DMS53 treated with DMSO at 0.1 percent for 48 hours (cell line): Measurements from ENCODE around the gene THBD.
"Not testable (repeated sequence)": the region's sequence is repeated elsewhere in the genome, so short reads cannot be mapped to it uniquely, and the experiment has no call there.

ENCODE experiments used
- DNase-seq: peaks from one replicate; lab custom pipeline; 2025; ENCODE audit not compliant: unreplicated experiment; lab: John Stamatoyannopoulos, UW

THBD gene

GRCh38 chr20:23037017-23037481 is 12.4 kb downstream of the THBD start:
- DNase-seq = no peak

DNA sequence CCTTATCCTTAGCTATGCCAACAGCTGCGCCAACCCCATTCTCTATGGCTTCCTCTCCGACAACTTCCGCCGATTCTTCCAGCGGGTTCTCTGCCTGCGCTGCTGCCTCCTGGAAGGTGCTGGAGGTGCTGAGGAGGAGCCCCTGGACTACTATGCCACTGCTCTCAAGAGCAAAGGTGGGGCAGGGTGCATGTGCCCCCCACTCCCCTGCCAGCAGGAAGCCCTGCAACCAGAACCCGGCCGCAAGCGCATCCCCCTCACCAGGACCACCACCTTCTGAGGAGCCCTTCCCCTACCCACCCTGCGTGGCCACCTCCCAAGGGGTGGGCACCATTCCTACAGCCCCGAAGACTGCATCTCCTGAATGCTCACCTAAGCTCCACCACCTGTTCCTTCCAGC is 13.1 kb downstream of the THBD start:
- no peak for DNase-seq

DNA sequence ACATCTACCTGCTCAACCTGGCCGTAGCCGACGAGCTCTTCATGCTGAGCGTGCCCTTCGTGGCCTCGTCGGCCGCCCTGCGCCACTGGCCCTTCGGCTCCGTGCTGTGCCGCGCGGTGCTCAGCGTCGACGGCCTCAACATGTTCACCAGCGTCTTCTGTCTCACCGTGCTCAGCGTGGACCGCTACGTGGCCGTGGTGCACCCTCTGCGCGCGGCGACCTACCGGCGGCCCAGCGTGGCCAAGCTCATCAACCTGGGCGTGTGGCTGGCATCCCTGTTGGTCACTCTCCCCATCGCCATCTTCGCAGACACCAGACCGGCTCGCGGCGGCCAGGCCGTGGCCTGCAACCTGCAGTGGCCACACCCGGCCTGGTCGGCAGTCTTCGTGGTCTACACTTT is 13.7 kb downstream of the THBD start:
- DNase-seq = no peak

DNA sequence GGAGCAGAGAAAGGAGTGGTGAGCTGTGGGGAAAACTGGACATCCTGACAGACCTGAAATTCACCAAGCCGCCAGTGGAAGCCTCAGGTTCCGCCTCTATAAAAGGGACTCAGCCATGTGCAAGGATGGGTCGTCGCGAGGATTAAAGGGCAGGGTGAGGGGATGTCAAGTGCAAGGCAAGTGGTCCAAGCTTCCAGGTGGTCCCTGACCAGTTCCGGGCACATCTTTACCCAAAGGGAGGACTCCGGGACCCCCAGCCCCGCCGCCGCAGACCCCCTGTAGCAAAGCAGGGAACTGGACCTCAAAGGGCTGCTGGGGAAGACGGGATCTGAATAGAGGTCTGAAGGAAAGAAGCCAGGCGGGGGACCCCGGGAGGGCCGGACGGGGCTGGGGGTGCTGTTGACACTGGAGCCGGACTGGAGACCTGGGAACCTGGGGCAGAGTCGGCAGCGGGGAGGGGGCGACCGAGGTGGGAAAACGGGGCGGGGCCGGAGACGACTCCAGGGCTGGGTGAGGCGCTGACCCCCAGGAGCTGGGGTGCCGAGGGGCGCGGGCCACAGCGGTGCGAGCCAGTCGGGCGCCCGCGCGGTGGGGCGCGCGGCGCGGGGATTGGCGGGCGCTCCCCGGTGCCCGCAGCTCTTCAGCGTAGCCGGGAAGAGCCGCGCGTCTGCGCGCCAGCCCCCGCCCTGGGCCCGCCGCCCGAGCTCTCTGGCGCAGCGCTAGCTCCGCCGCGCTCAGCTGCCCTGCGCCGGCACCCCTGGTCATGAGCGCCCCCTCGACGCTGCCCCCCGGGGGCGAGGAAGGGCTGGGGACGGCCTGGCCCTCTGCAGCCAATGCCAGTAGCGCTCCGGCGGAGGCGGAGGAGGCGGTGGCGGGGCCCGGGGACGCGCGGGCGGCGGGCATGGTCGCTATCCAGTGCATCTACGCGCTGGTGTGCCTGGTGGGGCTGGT is 14.5 kb downstream of the THBD start, which contains the start of gene SSTR4:
TSS of gene SSTR4 (plus strand) at position 592 of the 951 bp plus-strand sequence. CDS start at position 764, 172 bp downstream.
- DNase-seq = no peak

DNA sequence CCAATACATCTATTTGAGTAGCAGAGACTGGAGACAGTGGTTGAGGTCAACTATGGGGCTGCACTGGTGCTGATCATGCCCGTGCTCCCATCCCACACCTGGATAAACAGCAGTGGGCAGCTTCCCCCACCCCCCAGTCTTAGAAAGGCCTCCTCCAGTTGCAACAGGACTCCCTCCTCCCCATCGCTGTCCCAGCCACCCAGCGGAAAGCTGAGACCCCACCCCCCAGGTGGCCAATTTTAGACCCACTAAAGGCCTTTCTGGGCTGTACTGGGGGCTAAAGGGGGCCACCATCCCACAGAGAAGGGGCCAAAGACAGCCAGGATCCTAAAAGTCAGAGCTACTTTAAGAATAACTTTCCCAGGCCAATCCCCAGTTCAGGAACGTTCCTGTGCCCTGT is 15.6 kb downstream of the THBD start:
- DNase-seq = no peak

- DNase-seq = no peak
Measured at GRCh38 chr20:23032750-23033078, 16.8 kb downstream of the THBD start.

DNA sequence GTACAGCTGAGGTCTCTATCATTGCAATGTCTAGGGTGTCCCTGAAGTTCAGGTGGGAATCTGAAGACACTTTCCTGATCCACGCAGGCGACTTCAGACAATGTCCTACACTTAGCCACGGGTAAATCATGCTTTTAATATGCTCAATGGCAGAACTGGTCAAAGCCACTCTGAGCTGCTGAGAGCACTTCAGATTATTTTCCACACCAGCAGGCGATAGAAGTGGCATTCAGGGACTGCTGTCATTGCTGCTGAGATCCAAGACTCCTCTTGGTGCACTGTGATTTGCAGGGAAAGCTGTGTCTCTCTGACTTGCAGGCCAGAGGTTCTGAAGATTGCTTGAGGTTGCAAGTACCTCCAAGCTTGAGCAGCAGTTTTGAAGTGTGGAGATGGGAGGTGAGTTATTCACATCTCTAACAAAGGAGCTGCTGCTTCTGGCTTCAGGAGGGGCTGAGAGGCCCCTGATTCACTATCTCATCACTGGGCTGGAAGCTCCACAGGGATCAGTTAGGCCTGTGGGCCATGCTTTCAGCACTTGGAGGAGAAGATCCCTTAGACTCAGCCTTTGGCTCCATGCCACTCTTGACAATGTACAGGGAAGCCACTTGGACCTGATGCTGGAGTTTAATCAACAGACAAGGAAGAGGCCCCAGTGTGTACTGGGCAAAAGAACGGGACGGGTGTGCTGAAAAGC is 17.3 kb downstream of the THBD start:
- no peak for DNase-seq

- no peak for DNase-seq
Measured at GRCh38 chr20:23031346-23031745, 18.1 kb downstream of the THBD start.

- DNase-seq = no peak
Measured at GRCh38 chr20:23029324-23029723, 20.1 kb downstream of the THBD start.

GRCh38 chr20:23028392-23028791 is 21.1 kb downstream of the THBD start:
- DNase-seq = no peak

DNA sequence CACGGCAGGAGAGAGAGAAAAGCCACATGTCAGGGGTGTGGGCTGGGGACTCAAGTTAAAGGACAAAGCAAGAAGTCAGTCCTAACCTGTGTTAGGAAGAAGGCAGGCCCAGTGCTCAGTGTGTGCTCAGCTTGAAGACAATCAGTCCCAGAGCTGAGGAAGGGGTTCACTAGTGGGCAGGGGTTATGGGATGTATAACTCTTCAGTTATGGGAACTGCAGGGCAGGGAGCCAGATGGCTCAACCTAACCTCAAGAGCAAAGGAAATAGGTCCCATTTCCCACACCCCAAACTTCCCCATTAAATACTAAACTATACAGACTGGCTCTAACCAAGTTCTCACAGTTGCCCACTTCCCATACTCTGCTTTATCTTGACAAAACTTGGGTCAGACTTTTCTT is 21.8 kb downstream of the THBD start:
- DNase-seq = no peak

- DNase-seq = not testable (repeated sequence)
Measured at GRCh38 chr20:23025503-23025902, 24.0 kb downstream of the THBD start.

GRCh38 chr20:23024701-23025100 is 24.8 kb downstream of the THBD start:
- no peak for DNase-seq

- no peak for DNase-seq
Measured at GRCh38 chr20:23023621-23024177, 25.8 kb downstream of the THBD start.

DNA sequence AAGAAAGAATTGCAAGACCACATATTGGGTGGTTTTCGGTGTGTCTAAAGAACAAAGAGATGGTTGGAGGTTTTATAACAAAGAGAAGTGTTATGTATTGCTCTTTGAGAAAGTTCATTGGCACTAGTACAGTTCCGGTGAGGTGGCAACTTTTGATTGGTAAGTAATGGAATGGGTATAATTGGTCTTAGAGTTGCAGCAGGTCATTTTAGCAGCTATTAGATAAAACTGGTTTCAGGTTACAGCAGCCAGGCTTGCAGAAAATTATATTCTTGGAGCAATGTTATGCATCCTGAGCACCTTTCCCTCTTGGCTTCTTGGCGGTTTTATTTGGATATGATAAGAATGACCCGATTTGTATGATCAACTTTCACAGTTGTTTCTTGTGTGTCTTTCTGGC is 26.6 kb downstream of the THBD start:
- DNase-seq = no peak

DNA sequence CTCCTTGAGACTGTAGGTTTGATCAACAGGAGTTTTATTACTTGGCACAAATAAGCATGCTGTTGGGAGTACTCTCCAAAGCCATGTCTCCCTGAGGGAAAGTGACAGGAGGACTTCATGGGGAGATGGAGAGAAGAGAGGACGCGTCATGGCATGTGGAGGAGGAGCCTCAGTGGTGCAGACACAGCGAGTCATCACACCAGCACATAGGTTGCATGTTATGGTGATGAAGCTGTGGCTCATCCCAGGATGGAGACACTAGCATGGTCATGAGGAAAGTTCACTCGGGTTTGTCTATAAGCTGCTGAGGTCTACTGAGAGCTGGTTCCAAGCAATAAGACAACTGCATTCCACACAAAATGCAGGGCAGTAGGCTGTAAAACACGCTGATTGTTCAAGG is 27.5 kb downstream of the THBD start:
- no peak for DNase-seq

DNA sequence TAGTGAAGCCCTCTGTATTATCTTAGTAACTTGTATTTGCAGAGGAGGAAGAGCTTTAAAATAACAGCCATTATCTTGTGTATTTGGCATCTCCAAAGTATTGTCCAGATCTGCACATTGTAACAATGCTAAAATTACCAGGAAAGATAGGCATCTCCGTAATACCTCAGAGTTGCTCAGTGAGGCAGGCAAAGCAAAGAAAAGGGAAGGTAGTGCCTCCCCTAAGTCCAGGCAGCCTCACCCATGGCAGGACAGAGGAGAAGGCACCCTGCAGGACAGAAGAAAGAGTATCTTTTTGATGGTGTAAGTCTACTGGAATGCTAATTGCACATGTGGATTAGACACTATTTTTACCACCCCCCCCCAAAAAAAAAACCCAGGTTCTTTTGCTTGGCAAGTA is 27.9 kb downstream of the THBD start:
- DNase-seq = no peak

- no peak for DNase-seq
Measured at GRCh38 chr20:23020230-23021018, 29.0 kb downstream of the THBD start.

- DNase-seq = no peak
Measured at GRCh38 chr20:23019403-23019802, 30.1 kb downstream of the THBD start.

DNA sequence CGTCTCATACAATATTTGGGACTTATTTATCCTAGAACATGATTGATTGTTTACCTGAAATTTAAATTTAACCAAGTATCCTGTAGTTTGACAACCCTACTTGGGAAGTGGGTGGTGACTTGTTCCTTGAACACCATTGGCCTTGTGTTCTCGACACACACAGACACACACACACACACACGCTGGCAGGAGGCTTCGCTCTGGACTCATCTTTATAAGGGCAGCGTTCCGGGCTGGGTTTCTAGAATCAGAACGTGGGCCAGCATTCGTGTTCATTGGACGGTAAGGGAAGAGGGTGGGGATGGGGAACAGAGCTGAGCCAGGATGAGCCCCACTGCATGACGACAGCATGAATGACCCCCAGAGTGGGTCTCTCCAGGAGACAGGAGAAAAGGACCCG is 30.5 kb downstream of the THBD start:
- DNase-seq = no peak

DNA sequence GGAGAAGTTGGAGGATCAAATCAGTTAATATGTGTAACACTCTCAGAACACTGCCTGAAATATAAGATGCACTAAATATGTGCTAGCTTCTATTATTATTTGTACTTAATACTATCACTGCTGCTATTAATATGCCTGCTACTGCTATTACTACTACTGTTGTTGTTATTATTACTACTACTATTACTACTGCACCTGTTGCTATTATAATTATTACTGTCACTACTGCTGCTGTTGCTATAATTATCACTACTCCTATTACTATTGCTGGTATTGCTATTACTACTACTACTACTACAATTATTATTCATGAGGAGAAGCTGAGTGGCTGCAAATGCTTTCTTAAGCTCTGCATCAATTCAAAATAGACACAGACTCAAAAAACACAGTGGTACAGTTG is 31.0 kb downstream of the THBD start:
- no peak for DNase-seq
